ENCODE results near the gene AP3B1. TPM values are rescaled to one million over a fixed set of nuclear protein-coding genes. Genes with fewer than 3 reads are reported as not detected.

AP3B1 gene
- total RNA-seq, 1 donor from 2014 or later: 40.0 TPM

GRCh38 chr5:78326930-78327329 is 32.4 kb upstream of the AP3B1 start:
- no peak for DNase-seq
- intact Hi-C loops (cut with DNase I): no loop called here
- Histone ChIP-seq H3K27ac (no peak overlapping the region), H3K4me3 (no peak overlapping the region), H3K27me3 (ENCODE audit: low read depth) (no peaks in the 10 kb centered on the region), H3K36me3 (no peaks in the 10 kb centered on the region), H3K9me3 (no peaks in the 10 kb centered on the region), H3K4me1 (no peaks in the 10 kb centered on the region)
- no peak for TF ChIP-seq CTCF (IDR thresholded peaks at IDR 0.05)
- no peak for ATAC-seq

- H3K4me1 ChIP-seq: no peaks in the 10 kb centered on the region
- intact Hi-C loops (cut with DNase I): no loop called here
- H3K27ac ChIP-seq: no peak overlapping the region
- H3K36me3 ChIP-seq: no peaks in the 10 kb centered on the region
- no peak for ATAC-seq
- no peak overlapping the region for H3K4me3 ChIP-seq
- no peak for DNase-seq
- no peaks in the 10 kb centered on the region for H3K9me3 ChIP-seq
- TF ChIP-seq CTCF (IDR thresholded peaks at IDR 0.05): no peak
- H3K27me3 ChIP-seq (ENCODE audit: low read depth): no peaks in the 10 kb centered on the region
Observed at GRCh38 chr5:78323241-78323640, 28.7 kb upstream of the AP3B1 start.

- Histone ChIP-seq H3K4me1 (no peaks in the 10 kb centered on the region), H3K27ac (no peak overlapping the region), H3K36me3 (no peaks in the 10 kb centered on the region), H3K27me3 (ENCODE audit: low read depth) (no peaks in the 10 kb centered on the region), H3K9me3 (no peaks in the 10 kb centered on the region), H3K4me3 (no peak overlapping the region)
- DNase-seq (no peak), ATAC-seq (no peak)
- intact Hi-C loops (cut with DNase I): no loop called here
- TF ChIP-seq CTCF (IDR thresholded peaks at IDR 0.05): peak; percentile 59
Observed at GRCh38 chr5:78320401-78320800, 25.9 kb upstream of the AP3B1 start.

- no peaks in the 10 kb centered on the region for H3K4me1 ChIP-seq
- no peak for ATAC-seq
- H3K36me3 ChIP-seq: no peaks in the 10 kb centered on the region
- no peaks in the 10 kb centered on the region for H3K27me3 ChIP-seq (ENCODE audit: low read depth)
- H3K9me3 ChIP-seq: no peaks in the 10 kb centered on the region
- no peak overlapping the region for H3K27ac ChIP-seq
- no peak for DNase-seq
- H3K4me3 ChIP-seq: no peak overlapping the region
- no peak for TF ChIP-seq CTCF (IDR thresholded peaks at IDR 0.05)
- intact Hi-C loops (cut with DNase I): no loop called here
Observed at GRCh38 chr5:78318337-78318736, 23.8 kb upstream of the AP3B1 start.

GRCh38 chr5:78317515-78317914 is 23.0 kb upstream of the AP3B1 start:
- intact Hi-C loops (cut with DNase I): no loop called here
- Histone ChIP-seq H3K27ac (no peak overlapping the region), H3K4me3 (no peak overlapping the region), H3K9me3 (no peaks in the 10 kb centered on the region), H3K27me3 (ENCODE audit: low read depth) (no peaks in the 10 kb centered on the region), H3K4me1 (no peaks in the 10 kb centered on the region), H3K36me3 (no peaks in the 10 kb centered on the region)
- TF ChIP-seq CTCF (IDR thresholded peaks at IDR 0.05): no peak
- DNase-seq (no peak), ATAC-seq (no peak)

GRCh38 chr5:78308703-78309102 is 14.2 kb upstream of the AP3B1 start:
- DNase-seq (no peak), ATAC-seq (no peak)
- no peak overlapping the region for H3K4me3 ChIP-seq
- H3K27me3 ChIP-seq (ENCODE audit: low read depth): no peaks in the 10 kb centered on the region
- no peaks in the 10 kb centered on the region for H3K4me1 ChIP-seq
- H3K27ac ChIP-seq: no peak overlapping the region
- no peaks in the 10 kb centered on the region for H3K36me3 ChIP-seq
- no peaks in the 10 kb centered on the region for H3K9me3 ChIP-seq
- intact Hi-C loops (cut with DNase I): no loop called here
- no peak for TF ChIP-seq CTCF (IDR thresholded peaks at IDR 0.05)

Measured in lower lobe of right lung (tissue), 2 donors.